Fibroblast of villous mesenchyme (primary cell): ENCODE data around the gene CREB3L1. TPM values are rescaled to one million over a fixed set of nuclear protein-coding genes. Genes with fewer than 3 reads are reported as not detected.

Experiments
- DNase-seq: peaks from one replicate; pipeline ENCODE4 v3.0.0-alpha.2; 2010; ENCODE audit warnings: low read depth
- H3K4me3 ChIP-seq: 2 replicates; pipeline ENCODE4 v1.5.1; 2011; ENCODE audit warnings: low read depth, mild to moderate bottlenecking, low read length
- CTCF ChIP-seq: IDR thresholded peaks from 2 replicates; pipeline ENCODE4 v1.5.1; 2012; ENCODE audit warnings: low read depth, mild to moderate bottlenecking, low read length; ENCODE audit not compliant: insufficient read depth
- total RNA-seq: library from RNA; depleted of rRNA; stranded (reverse); fragments of >200 nt; gene quantifications from 2 replicates; pipeline ENCODE4 v1.2.3, GENCODE V29; 2012

CREB3L1 gene
- total RNA-seq, 1 donor = 40.6 TPM

GRCh38 chr11:46363455-46364005 lies 86.1 kb downstream of the CREB3L1 start:
- DNase-seq = peak; percentile 44
- no peak for TF ChIP-seq CTCF

GRCh38 chr11:46364056-46364455 lies 86.6 kb downstream of the CREB3L1 start:
- no peak for DNase-seq
- H3K4me3 ChIP-seq = no peak overlapping the region
- no peak for TF ChIP-seq CTCF

More at GRCh38 chr11:46363455-46364005, 86.1 kb downstream of the CREB3L1 start:
- no peak overlapping the region for H3K4me3 ChIP-seq

- H3K4me3 ChIP-seq = no peak overlapping the region
- no peak for TF ChIP-seq CTCF
- no peak for DNase-seq
Measured at GRCh38 chr11:46364791-46365190, 87.3 kb downstream of the CREB3L1 start.

GRCh38 chr11:46366260-46366659 lies 88.8 kb downstream of the CREB3L1 start:
- DNase-seq = no peak
- no peak overlapping the region for H3K4me3 ChIP-seq
- TF ChIP-seq CTCF = no peak

- no peak for TF ChIP-seq CTCF
- no peak overlapping the region for H3K4me3 ChIP-seq
- no peak for DNase-seq
Measured at GRCh38 chr11:46366661-46367161, 89.2 kb downstream of the CREB3L1 start.

GRCh38 chr11:46367244-46367915 lies 89.9 kb downstream of the CREB3L1 start:
- peak; percentile 64 for DNase-seq
- H3K4me3 ChIP-seq = no peak overlapping the region
- TF ChIP-seq CTCF = peak; percentile 80
